Neutrophil (primary cell): Measurements from ENCODE around the gene CDK17.

Source experiments
- H3K27ac ChIP-seq: fragments of 200-600 bp; sonication (generic); 2 replicates; pipeline ENCODE4 v1.5.1; 2016; ENCODE audit warnings: mild to moderate bottlenecking, moderate library complexity
- H3K27me3 ChIP-seq: fragments of 200-600 bp; sonication (generic); 2 replicates; pipeline ENCODE4 v1.6.0; 2016; ENCODE audit warnings: mild to moderate bottlenecking
- H3K36me3 ChIP-seq: fragments of 200-600 bp; sonication (generic); 2 replicates; pipeline ENCODE4 v1.5.1; 2017
- H3K4me1 ChIP-seq, 2 experiments: fragments of 200-600 bp in 1 of 2; sonication (generic) in 1 of 2; 1 replicate in 1 of 2; 2 replicates in 1 of 2; pipeline versions ENCODE4 v1.5.1 to v1.6.1; 2013 to 2016; ENCODE audit warnings: low read depth in 1 of 2, low read length in 1 of 2, mild to moderate bottlenecking in 1 of 2, moderate library complexity in 1 of 2; ENCODE audit not compliant: control insufficient read depth in 1 of 2, insufficient read depth in 1 of 2
- H3K4me3 ChIP-seq, 2 experiments: fragments of 200-600 bp in 1 of 2; sonication (generic) in 1 of 2; 1 replicate in 1 of 2; 2 replicates in 1 of 2; pipeline ENCODE4 v1.5.1; 2013 to 2016; ENCODE audit warnings: low read depth in 1 of 2, low read length in 1 of 2, mild to moderate bottlenecking in 1 of 2, moderate library complexity in 1 of 2
- H3K9me3 ChIP-seq: fragments of 200-600 bp; sonication (generic); 2 replicates; pipeline ENCODE4 v1.5.1; 2016
- CTCF ChIP-seq: fragments of 200-600 bp; sonication (generic); IDR thresholded peaks from 2 replicates; pipeline ENCODE4 v1.5.1; 2016; ENCODE audit warnings: antibody characterized with exemption

Gene CDK17

GRCh38 chr12:96239711-96240635 lies 160.3 kb downstream of the CDK17 start:
- Histone ChIP-seq H3K4me3 (no peak overlapping the region), H3K4me1 (peaks cover 6 to 8% of the 10 kb centered on the region in 2 experiments), H3K36me3 (no peaks in the 10 kb centered on the region), H3K27ac (no peak overlapping the region), H3K27me3 (no peaks in the 10 kb centered on the region), H3K9me3 (no peaks in the 10 kb centered on the region)
- no peak for TF ChIP-seq CTCF

- Histone ChIP-seq H3K27me3 (no peaks in the 10 kb centered on the region), H3K27ac (no peak overlapping the region), H3K36me3 (no peaks in the 10 kb centered on the region), H3K4me3 (no peak overlapping the region), H3K4me1 (peaks cover 6 to 8% of the 10 kb centered on the region in 2 experiments), H3K9me3 (no peaks in the 10 kb centered on the region)
- no peak for TF ChIP-seq CTCF
Measured at GRCh38 chr12:96238336-96239047, 161.7 kb downstream of the CDK17 start.

GRCh38 chr12:96237465-96238077 lies 162.7 kb downstream of the CDK17 start:
- TF ChIP-seq CTCF = no peak
- Histone ChIP-seq H3K27me3 (no peaks in the 10 kb centered on the region), H3K36me3 (no peaks in the 10 kb centered on the region), H3K4me1 (peaks cover 6 to 8% of the 10 kb centered on the region in 2 experiments), H3K4me3 (no peak overlapping the region), H3K27ac (no peak overlapping the region), H3K9me3 (no peaks in the 10 kb centered on the region)

- no peaks in the 10 kb centered on the region for H3K36me3 ChIP-seq
- H3K9me3 ChIP-seq = no peaks in the 10 kb centered on the region
- no peaks in the 10 kb centered on the region for H3K27me3 ChIP-seq
- TF ChIP-seq CTCF = no peak
- no peak overlapping the region for H3K4me3 ChIP-seq
- no peak overlapping the region for H3K27ac ChIP-seq
- H3K4me1 ChIP-seq = peaks cover 6 to 7% of the 10 kb centered on the region in 2 experiments
Measured at GRCh38 chr12:96237035-96237434, 163.2 kb downstream of the CDK17 start.

- TF ChIP-seq CTCF = no peak
- Histone ChIP-seq H3K4me3 (no peak overlapping the region), H3K4me1 (peaks cover 0 to under 1% of the 10 kb centered on the region in 2 experiments), H3K27me3 (no peaks in the 10 kb centered on the region), H3K36me3 (no peaks in the 10 kb centered on the region), H3K9me3 (no peaks in the 10 kb centered on the region), H3K27ac (no peak overlapping the region)
Measured at GRCh38 chr12:96236221-96236822, 163.9 kb downstream of the CDK17 start.
